GM18511 (cell line): ENCODE measurements around the gene POU6F2.

ENCODE experiments used
- ATAC-seq: cut with Tn5 transposase; IDR thresholded peaks from one replicate; pipeline ENCODE4 v1.9.1; 2021; ENCODE audit warnings: mild to moderate bottlenecking, moderate library complexity; ENCODE audit not compliant: unreplicated experiment

The POU6F2 gene

DNA sequence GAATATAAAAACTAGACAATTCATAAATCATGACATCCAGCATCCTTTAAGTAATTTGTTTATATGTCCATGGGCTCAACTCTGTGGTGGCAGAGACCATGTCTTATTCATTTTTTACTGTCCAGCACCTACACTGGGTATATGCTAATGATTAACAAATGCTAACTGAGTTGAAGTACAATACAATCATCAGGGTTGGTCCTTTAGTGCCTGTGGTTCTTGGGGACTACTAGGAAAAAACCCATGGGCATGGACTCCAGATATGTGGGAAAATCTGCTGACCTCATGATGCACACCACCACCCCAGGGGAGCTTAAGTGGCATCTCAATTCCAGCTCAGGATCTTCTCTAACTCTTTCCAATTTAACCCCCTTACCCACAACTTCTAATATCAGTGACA lies 503.2 kb downstream of the POU6F2 start:
- no peak for ATAC-seq

DNA sequence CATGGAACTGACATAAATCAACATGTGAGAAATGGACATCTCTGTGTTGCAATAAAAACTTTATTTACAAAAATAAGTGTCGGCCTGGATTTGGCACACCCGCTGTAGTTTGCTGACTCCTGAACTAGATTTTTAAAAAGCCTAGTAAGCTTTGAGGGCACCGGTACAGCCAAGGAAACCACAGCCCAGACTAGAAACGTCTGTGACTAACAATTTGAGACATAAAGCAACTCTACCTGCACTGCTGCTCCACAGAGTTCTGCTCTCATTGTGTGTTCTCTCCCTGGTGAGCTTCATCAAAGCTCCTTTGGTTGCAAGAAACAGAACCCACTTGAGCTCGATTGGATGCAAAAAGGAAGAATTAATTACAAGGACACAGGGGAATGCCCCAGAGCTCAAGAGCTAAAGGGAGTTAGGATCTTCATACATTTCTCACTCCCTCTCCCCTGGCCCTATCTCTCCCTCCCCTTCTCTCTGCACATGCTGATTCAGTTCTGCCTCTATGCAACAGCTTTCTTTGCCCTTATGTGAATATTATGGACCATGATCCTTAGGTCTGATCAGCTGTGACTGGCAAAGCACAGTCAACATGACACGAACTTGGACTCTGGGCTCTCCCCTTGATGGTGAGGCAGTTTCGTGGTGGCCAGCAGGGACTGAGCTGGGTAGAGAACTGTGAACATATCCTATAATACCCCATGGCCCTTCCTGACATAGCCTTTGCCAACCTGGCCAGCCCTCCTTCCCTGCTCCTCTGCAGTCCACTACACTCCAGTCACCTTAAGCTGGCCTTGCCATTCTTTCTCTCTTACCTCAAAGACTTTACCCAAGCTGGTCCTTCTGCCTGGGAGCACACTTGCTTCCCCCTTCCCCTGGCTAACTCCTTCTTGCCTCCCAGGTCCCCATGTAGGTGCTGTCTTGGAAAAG lies 511.0 kb downstream of the POU6F2 start:
- no peak for ATAC-seq

DNA sequence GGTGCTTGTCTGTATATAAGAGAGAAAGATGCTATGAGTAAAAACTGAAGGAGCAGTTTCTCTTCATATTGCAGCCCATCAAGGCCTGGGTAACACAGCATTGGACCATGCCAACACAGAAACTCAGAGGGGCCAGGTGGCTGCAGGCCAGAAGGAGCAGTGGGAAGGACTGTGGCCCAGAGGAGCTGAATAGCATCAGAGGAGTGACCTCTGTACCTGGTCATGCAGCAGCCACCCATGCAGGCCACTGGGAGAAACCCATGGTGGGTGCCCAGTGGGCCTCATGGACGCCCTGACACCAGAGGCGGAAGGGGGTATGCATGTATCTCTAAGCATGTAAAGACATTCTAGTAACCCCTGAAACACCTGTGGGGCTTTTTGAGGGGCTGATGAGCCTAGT lies 512.6 kb downstream of the POU6F2 start:
- no peak for ATAC-seq

DNA sequence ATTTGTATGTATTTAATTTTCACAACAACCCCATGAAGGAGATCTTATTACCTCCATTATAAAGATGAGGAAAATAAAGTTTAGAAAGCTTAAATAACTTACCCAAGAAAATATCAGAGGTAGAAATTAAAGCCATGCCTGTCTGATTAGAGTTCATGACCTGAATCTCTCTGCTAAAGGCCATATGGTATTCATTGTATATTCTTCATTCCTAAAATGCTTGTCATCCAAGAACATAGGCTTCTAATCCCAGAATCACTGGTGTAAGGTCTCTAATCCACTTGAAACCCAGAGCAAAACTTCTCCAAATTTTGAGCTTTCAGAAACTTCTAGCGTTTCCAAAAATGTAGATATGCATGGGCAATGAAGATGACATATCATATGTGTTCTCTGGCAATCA lies 516.2 kb downstream of the POU6F2 start:
- no peak for ATAC-seq

DNA sequence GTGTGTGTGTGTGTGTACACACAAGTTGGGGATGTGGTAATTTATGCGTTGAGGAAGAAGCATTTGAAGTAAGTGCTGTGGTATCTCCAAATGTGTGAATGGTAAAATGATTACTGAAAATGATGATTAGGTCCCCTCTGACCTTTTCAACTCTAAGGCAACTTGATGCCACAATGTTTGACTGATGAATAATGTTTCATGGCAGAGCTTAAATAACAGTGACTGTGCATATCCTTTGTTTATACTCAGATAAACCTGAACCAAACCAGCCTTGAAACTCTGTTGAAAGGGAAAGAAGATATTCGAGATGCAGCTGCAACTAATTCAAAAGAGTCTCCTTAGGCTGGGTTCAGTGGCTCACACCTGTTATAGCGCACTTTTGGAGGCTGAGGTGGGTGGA lies 523.6 kb downstream of the POU6F2 start:
- no peak for ATAC-seq

DNA sequence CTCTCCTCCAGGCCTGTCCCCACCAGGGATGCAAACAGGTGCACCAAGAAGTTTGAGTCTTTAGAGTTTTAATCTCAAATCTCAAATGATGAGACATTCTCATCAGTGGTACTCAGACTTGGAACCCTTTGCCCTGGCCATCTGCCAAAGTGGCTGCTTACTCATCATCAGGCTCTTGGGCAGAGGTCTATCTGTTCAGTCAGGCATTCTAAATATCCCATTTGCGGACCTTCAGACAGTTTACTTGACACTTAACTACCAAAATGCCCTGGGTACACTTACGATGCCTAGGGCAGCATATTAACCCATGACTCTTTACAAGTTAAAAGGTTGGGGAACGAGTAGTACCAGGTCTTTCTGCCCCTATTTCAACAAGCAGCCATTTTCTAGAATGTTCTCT lies 527.3 kb downstream of the POU6F2 start:
- ATAC-seq: no peak

DNA sequence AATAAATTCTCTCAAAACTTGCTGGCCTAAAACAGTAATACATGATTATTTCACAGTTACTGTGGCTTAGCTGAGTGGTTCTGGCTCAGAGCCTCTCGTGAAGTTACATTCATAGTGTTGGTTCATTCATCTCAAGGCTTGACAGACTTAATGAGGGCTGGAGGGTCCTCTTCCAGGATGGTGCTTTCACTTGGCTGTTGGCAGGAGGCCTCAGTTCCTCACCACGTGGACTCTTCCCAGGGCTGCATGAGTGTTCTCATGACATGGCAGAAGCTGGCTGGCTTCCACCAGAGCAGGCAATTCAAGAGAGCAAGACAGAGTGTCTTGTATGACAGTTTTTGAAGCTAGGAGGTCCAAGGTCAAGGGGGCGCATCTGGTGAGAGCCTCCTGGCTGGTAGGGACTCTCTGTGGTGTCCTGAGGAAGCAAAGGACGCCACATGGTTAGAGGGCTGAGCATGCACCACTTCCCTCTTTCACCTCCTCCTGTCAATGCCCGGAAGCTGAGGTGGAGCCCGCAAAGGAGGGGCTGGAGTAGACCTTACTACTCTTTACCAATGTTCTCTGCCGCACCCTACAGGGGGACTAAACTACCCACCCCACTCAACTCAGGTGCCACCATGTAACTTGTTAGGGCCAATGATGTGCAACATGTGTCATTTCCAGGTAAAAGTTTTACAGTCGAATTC lies 530.3 kb downstream of the POU6F2 start:
- ATAC-seq: peak; percentile 89

DNA sequence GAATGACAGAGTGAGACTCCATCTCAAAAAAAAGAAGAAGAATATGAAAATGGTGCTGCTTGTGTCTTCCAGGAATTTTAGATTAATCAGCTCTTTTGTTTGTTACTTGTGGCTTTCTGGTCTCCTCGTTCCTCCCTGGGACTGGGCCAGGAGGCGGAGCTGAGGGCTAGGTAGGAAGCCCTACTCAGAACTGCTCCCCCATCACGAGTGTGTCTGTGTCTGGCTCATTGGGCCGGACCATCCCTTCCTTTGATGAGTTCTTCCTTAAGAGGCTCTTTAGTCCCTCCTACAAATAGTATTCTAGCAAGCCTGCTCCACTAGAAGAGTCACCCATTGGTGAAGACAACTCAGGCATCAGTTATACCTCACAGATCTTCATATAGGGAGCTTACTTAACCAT lies 531.7 kb downstream of the POU6F2 start:
- no peak for ATAC-seq

DNA sequence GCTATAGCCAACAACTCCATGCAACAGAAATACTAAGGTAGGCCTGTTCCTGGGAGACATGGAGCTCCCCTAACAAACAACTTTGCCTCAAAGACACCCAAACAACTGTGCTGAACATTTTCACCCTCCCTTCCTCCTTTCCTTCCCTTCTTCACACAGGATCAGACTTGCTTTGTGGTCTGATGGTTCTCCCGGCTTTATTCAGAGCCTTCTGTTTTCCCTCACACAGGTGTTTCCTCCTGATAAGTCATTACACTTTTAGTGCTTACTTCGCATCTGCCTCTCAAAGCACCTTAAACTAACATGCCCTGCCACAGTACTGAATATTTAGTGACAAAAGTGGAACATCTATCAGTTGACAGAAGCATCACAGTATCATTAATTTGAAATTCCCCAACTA lies 532.2 kb downstream of the POU6F2 start:
- no peak for ATAC-seq

DNA sequence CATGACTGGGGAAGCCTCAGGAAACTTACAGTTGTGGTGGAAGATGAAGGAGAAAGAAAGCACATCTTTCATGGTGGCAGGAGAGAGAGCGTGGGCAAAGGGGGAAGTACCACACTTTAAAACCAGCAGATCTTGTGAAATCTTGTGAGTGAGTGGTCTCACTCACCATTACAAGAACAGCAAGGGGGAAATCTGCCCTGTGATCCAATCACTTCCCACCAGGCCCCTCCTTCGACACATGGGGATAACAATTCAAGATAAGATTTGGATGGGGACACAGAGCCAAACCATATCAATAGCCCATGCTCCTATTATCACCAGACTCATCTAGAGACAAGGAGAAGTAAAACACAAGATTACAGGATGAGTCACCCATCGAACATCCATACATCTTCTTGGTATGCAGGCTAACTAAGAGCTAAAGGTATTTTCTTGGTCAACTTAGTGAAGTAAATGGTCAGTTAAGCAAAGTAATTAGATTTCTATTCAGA lies 533.2 kb downstream of the POU6F2 start:
- no peak for ATAC-seq

DNA sequence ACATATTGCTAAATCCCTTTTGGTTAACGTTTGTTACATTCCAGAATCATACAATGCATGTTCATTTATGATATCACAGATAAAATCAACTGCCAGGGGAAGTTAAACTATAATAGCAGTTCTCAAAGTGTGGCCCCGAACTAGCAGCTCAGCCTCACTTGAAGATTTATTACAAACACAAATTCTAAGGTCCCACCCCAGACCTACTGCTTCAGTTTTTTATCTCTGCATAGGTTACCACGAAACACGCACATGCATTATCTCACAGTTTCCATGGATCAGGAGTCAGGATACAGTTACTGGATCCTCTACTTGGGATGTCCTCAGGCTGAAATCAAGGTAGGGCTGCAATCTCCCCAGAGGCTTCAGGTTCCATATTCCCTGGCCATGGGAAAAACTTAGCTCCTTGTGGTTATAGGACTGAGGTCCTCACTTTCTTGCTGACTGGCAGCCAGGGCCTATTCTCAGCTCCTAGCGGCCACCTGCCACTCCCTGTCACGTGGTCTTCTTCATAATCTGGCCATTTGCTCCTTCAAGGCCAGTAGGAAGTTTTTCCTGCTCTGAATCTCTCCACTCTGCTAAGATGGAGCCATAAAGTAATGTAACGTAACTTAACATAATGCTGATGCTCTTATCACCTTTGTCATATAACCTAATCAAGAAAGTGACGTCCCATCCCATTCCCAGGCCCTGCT lies 538.0 kb downstream of the POU6F2 start:
- ATAC-seq: no peak

DNA sequence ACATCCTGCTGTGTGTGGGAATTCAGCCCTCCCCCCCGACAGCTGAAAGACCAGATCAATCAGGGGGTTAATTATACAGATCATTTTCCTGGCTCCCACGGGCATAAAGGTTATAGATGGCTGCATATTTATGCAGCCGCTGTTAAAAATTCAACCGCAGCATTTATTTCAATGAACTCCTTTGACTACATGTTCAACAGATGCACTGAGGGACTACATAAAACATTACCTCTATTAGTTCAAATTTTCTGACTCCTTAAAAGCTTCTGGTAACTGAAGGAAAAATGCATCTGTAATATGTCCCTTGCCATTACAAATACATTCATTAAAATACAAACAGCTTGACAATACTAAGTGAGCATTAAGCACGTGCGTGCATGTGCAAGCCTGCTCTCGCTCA lies 538.8 kb downstream of the POU6F2 start:
- no peak for ATAC-seq

DNA sequence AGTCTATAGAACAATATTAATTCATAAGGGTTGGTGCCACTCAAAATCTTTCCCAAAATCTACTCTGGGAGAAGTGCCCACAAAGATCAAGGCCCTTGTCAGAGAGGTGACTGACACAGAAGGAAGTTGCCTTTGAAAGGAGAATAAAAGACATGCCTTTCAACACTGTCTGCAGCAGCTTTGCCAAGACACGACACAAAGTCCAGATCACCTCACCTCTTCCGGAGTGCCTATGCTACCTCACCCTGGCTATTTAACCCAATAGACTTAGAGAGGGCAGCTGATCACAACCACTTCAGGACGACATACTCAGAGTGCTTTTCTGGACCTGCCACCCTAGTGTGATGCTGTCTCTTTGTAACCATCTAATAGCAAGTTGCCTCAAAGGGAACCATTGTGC lies 539.5 kb downstream of the POU6F2 start:
- ATAC-seq: no peak
